T-helper 1 cell (primary cell): ENCODE results near the gene PCNX2.

Experiments
- DNase-seq, 5 donors: peaks; one replicate each; pipeline ENCODE4 v3.0.0-alpha.2; 2012 to 2020
- total RNA-seq, 4 donors: gene quantifications; one replicate each; lab custom pipeline; 2026; lab: John Stamatoyannopoulos, UW

PCNX2 gene
- total RNA-seq, result 125 to 179 (median 149) reads per million in 4 donors

DNA sequence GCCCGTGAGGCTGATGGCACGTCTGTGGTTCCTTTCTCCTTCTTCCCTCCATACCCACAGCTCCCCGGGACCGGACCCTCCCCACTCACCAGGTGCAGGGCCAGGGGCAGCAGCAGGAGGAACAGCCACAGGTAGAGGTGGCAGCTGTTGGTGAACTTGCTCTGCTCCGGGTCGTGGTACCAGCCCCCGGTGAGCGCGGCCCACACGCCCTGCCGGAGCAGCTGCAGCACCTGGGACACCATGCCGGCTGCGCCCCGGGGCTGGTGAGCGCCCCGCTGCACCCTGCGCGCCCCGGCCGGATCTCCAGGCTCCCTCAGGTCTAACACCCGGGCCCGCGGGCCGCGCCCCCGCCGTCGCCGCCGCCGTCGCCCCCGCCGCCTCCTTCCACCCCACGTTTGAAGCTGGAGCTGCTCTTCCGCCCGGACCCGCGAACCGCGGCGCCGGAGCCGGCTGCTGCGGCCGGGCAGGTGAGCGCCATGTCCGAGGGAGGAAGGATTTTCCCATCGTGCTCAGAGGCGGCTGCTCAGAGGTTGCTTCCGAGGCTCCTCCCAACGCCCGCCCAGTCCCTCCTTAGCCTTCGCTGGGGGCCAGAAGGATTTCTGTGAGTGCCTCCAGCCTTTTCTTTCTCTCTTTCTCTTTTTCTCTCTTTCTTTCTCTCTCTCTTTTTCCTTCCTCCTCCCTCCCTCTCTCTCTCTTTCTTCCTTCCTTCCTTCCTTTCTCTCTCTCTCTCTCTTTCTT is at the start of gene PCNX2:
Gene PCNX2, minus strand, starts transcription at position 489 of the 738 bp plus-strand sequence. Its CDS starts 247 bp downstream, at position 242.
- peak; percentile 40 to 65 (median 52) for DNase-seq

DNA sequence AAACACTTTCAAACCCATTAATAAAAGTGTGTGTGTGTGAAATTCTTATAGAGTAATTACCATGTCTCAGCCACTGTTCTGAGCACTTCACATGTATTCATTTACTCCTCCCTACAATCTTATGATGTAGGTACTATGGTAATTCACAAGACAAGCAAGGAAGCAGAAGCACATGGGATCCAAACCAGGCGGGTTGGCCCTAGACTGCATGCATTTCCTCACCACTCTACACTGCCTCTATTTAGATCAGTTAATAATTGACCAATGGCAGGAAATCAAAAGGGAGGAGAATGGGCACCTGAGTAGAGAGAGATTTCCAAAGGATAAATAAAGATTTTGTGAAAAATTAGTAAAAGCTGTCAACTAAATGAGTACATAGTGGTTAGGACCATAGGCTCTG is 47.7 kb upstream of the PCNX2 start:
- DNase-seq, result no peak

GRCh38 chr1:233342086-233342485 is 46.6 kb upstream of the PCNX2 start:
- DNase-seq, result no peak

DNA sequence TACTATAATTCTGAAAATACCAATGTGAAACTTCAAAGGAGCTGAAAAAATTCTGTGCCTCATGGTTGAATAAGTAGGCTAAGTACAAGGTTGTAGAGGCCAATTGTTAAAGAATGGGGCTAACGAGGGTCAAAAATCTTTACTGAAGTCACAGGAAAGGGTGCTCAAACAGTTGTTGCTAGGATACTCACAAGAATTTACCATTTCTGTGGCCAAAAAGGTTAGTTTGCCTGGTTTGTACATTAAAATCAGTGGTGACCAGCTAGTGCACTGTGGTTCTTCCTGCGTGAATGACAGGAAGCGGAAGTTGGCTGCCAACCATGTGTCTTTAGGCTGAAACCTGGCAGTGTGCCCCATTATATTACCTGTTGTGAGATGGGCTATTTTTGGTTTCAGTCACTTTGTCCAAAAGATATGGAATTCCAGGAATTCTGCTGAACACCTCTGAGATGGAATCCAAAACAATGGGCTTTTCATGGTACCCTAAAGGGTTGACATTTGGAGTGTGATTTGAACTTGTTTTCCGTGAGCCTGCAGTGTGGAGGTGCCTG is 45.5 kb upstream of the PCNX2 start:
- DNase-seq, result no peak

- DNase-seq, result no peak
These were observed 44.6 kb upstream of the PCNX2 start for GRCh38 chr1:233340031-233340555.

- no peak for DNase-seq
These were observed 42.6 kb upstream of the PCNX2 start for GRCh38 chr1:233338102-233338501.

DNA sequence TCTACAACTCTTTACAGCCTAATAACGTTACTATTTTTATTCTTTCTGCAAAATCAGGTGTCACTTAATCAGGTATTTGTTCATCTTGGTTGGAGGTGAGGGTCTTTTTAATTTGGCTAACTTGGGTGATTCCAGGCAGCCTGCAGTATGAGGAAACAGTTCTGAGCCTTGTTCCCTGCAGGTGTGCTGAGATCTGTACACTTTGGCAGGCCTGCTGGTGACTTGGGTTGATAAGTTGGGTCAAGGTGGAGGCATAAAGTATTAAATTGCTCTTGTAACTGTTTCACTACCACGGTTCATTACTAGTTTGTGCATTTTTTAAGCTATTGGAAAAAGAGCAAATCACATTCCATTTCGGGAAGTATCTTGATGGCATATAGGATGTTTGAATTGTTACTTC is 42.0 kb upstream of the PCNX2 start:
- DNase-seq, result no peak

DNA sequence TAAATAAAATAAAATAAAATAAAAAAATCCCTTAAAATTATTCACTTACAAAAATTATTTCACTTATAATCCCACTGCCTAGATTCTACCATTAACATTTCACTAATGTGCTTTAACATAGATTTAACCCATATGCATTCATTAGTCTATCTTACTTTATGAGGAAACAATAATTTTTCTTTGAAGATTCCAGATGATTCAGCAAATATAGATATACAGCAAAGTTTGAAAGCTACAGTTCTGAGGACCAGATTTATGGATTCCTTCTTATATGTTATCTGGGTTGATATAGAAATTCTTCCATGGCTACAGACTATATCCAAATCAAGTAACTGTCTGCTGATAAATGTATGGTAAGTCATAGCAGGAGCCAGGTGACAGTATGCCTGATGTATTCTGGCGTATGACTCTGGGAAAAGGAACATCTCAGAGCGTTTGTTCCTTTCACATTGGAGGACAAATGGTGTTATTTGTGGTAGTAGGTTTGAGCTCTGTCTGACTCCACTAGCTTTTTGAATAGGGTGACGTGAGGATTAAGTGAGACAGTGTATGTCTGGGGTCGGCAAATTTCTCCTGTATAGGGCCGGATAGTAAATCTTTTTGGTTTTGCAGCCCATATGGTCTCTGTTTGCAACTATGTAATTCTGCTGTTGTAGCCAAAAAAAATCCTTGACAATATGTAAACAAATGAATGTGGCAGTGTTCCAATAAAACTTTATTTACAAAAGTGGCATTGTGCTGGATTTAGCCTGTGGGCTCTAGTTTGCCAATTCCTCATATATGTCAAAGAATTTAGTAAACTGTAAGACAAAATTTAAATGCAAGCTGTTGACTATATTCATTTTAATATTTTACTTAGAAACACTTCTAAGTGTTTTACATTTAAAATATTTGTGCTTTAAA is 41.3 kb upstream of the PCNX2 start:
- DNase-seq, result no peak

- no peak for DNase-seq
These were observed 38.6 kb upstream of the PCNX2 start for GRCh38 chr1:233334092-233334491.

DNA sequence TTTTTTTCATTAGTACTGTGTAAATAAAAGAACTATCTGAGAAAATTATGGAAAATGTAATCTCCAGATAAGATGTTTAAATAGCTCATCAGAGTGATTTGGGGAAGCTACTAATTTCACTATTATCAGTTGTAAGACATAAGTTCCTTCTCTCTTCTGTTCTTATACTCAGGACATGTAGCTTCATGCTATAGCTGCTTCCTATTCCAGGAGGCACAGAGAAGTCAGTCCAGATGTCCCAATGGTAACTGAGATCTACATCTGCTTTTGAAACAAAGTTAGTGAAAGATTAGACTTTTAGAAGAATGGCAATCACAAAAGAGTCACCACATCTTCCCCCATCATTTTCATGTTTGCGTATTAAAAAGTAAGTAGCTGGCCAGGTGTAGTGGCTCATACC is 37.6 kb upstream of the PCNX2 start:
- DNase-seq, result no peak

DNA sequence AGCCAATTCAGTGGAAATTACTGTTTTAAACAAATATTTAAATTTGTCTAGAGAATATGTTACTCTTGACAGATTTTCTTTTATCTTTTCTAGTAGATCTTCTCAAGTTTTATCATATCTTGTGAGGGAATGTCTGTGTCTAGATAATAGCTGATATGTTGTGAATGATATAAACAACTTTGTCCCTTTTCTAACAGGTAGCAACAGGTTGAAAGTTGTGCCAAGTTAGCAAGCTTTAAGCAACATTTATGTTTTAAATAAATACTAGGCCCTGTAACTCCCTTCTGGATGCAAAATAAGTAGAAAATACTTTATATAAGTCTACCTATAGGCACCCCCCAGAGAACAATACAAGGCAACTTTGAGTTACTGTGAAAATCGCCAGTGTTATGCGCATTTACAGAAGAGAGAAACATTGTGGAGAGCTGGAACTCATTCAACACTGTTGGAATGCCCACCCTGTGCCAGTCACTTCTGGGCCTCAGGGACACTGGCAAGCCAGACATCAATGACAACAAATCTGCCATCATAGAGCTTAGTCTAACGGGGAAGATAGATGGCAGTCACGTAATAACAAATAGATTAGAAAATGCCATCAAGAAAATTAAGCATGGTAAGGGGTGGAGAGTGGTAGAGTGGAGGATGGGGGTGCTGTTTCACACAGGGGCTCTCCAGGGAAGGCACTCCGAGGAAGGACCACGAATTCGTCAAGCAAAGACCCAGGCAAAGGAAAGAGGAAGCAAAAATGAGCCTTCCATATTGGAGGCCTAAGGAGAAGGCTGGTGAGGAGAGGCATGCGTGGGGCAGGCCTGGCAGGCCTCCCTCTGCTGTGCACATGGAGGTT is 36.4 kb upstream of the PCNX2 start:
- no peak for DNase-seq

GRCh38 chr1:233328142-233328921 is 32.8 kb upstream of the PCNX2 start:
- peak; percentile 7 to 33 (median 16) for DNase-seq

GRCh38 chr1:233327651-233328141 is 32.2 kb upstream of the PCNX2 start, which contains the start of gene MAP3K21:
MAP3K21 (plus strand) TSS chr1:233327724; CDS start chr1:233328029, 305 bp downstream.
- DNase-seq, result no peak

- DNase-seq, result peak; percentile 79 to 91 (median 84)
These were observed 31.5 kb upstream of the PCNX2 start for GRCh38 chr1:233326811-233327650.

DNA sequence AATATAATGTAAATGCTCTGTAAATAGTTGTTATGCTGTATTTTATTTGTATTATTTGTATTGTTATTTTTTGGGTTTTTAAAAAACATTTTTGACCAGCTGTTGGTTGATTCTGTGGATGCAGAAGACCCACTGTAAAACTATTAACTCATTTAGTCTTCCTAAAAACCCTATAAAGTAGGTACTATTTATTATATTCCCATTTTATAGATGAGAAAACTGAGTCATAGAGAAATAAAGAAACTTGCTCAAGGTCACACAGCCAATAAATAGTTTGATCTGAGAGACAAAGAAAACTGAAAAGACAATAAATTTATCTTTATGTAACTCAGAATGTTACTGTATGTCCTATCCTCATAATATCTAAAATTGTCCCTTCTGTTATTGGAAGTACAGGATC is 30.8 kb upstream of the PCNX2 start:
- no peak for DNase-seq

DNA sequence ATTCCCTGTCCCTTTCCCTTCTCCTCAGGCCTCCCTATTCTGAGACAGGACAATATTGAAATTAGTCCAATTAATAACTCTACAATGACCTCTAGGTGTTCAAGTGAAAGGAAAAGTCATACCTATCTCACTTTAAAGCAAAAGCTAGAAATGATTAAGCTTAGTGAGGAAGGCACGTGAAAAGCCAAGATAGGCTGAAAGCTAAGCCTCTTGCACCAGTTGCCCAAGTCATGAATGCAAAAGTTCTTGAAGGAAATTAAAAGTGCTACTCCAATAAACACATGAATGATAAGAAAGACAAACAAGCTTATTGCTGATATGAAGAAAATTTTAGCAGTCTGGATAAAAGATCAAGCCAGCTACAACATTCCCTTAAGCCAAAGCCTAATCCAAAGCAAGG is 28.2 kb upstream of the PCNX2 start:
- no peak for DNase-seq

DNA sequence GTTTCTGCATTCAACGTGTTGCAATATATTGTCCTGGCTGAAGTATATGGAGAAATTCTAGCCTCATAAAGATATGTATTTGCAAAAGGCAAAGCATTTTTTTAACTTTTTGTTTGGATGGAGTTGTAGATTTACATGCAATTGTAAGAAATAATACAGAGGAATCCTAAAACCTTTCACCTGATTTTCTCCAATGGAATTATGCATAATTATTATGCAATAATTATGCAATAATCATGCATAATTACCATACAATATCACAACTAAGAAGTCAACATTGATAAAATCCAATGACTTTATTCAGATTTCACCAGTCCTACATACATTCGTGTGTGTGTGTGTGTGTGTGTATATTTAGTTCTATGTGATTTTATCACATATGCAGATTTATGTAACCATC is 24.5 kb upstream of the PCNX2 start:
- no peak for DNase-seq

DNA sequence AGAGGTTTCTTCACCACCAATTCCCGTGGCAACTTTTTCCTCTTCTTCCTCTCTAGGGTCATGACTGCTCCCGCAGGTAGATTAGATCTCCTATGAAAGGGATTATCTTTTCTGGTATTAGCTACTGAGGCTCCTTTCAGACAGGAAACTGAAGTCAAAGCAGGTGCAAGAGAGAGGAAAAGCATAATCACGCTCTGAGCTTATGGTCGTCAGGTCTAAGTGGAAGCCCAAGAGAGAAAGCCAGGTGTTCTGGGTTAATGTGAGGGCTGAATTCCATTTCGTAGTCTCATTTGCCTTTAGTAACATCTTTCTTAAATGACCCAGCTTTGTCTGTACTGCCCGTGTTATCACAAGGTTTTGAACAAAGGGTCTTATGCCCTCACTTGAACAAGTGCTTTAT is 23.7 kb upstream of the PCNX2 start:
- no peak for DNase-seq

- no peak for DNase-seq
These were observed 20.9 kb upstream of the PCNX2 start for GRCh38 chr1:233316473-233316872.

GRCh38 chr1:233315718-233316301 is 20.3 kb upstream of the PCNX2 start:
- no peak for DNase-seq
